GM18526 (cell line): ENCODE measurements around the gene HNRNPD.

Source experiments
- POLR2A ChIP-seq: IDR thresholded peaks from 3 replicates; pipeline ENCODE4 v1.6.1; 2011; ENCODE audit not compliant: insufficient read length; ENCODE audit errors: extremely low read depth

The HNRNPD gene, protein sequence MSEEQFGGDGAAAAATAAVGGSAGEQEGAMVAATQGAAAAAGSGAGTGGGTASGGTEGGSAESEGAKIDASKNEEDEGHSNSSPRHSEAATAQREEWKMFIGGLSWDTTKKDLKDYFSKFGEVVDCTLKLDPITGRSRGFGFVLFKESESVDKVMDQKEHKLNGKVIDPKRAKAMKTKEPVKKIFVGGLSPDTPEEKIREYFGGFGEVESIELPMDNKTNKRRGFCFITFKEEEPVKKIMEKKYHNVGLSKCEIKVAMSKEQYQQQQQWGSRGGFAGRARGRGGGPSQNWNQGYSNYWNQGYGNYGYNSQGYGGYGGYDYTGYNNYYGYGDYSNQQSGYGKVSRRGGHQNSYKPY

DNA sequence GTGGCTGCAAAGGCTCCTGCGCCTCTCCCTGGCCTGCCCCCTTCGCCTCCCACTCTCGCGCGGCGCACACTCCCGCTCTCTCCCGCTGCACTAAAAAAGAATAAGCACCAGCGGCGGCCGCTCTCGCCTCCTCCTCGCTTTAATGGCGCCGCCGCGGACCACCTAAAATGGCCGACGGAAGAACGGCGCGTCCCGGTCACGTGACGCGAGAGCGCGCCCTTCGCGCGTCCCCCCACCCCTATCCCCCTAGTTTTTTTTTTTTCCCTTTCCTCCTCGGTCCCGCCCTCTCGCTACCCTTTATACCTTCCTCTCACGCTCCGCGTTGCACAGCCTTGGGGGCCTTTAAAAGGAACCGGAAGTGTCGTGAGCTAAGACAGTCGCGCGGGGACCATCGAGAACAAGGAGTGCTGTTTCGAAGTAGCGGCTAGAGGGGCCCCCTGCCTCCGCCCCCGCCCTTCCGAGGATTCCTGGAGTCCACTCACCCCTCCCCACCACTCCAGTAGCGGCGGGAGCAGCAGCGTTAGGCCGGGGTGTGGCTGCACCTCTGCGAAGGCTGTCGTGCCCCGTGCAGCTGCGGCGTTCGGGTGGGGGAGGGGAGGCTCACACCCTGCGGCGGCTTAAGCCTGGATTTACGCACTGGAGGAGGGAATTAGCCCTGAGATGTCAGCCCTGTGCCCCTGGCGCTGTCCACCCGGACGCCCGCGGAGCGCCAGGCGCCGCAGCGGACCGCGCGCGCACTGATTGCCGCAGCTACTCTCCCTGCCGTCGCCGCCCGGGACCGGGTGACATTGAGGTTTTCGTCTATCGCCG, at the start of gene HNRNPD:
HNRNPD (minus strand) TSS at position 176 of the 810 bp plus-strand sequence. CDS start 313 bp downstream, outside the sequence.
- TF ChIP-seq POLR2A: peak; percentile 93

- no peak for TF ChIP-seq POLR2A
Measured at GRCh38 chr4:82422616-82423015, 48.8 kb upstream of the HNRNPD start.

DNA sequence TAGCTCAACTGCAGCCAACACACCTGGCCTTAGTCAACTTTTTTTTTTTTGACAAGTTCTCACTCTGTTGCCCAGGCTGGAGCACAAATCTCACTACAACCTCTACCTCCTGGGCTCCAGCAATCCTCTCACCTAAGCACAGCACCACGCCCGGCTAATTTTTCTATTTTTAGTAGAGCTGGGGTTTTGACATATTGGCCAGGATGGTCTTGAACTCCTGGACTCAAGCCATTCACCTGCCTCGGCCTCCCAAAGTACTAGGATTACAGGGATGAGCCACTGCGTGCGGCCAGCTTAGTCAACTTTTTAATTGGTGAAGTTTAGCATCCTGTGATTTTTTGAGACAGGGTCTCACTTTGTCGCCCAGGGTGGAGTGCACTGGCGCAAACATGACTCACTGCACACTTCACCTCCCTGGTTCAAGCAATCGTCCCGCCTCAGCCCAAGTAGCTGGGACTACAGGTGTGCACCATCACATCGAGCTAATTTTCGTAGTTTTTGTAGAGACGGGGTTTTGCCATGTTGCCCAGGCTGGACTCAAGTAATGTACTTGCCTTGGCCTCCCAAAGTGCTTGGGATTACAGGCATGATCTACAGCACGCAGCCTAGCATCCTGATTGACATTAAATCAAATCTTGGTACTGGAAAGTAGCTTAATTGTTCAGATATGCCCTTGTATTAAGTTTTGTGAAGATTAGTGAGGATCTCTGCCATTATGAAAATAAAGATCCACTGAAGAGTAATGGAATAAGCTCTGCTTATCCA, 48.2 kb upstream of the HNRNPD start:
- TF ChIP-seq POLR2A: no peak

GRCh38 chr4:82419451-82419850, 45.7 kb upstream of the HNRNPD start:
- TF ChIP-seq POLR2A: no peak

DNA sequence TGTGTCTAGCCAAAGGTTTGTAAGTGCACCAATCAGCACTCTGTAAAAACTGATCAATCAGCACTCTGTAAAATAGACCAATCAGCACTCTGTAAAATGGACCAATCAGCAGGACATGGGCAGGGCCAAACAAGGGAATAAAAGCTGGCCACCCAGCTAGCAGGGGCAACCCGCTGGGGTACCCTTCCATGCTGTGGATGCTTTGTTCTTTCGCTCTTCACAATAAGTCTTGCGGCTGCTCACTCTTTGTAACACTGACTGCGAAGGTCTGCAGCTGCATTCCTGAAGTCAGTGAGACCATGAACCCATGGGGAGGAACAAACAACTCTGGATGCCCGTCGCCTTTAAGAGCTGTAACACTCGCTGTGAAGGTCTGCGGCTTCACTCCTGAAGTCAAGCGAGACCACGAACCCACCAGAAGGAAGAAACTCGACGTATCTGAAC, 42.2 kb upstream of the HNRNPD start:
- no peak for TF ChIP-seq POLR2A

DNA sequence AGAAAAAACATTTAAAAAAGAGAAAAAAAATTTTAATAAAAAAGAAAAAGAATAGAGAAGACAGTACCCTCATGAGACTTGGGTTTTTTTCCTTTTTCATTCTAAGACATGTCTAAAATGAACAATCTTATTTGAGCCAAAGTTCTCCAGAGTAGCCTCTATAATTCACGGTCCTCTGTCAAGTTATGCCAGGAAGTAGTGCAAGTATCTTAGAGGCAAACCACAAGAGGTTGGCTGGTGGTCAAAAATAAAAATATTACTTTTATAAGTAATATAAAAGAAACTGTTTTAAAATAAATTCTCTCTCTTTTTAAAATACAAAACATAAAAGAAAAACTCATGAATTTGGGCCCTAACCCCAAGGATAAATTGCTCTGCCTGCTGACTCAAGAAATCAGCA, 29.9 kb upstream of the HNRNPD start:
- TF ChIP-seq POLR2A: no peak

DNA sequence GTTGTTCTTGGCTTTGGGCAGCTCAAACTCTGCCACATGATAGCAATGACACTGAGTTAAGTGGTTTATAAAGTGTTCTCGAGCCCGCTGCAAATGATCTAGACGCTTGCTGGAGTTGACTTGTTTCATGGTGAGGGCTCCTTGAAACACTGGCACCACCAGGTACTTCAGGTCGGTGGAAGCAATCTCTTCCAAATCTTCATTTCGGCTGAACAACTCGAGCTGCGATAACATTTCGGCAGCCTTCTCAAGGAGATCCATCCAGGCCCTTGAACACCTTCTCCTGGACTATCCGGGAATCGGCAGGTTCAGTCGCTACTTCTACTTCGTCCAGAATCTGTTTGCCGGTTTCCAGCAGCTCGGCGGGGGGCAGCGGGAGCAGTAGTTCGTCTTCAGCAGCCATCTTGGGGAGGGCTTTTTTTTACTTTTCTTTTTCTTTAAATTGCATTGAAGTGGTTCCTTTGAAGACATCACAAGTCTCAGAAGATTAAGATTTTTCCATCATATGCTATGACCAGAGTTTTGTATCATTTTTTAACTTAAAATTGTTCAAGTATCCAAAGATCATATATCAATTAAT, 28.5 kb upstream of the HNRNPD start:
- TF ChIP-seq POLR2A: no peak

DNA sequence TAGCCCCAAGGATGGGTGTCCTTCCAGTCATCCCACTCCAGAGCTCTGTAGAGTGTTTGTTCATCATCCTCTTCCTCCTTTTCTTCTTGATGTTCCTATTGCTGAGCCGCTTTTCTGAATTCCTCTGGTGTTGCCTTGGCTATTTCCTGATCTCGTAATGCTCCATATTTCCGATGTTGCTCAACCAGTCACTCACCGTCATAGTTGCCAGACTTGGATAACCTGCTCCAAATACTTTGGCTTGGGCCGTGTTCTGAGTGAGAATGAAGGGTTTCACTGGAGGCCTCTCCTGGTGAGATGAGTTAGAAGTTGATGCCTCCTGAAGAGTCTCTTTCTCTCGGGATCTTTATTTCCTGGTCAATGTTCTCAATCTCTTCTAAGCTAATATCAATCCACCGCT, 27.8 kb upstream of the HNRNPD start:
- TF ChIP-seq POLR2A: no peak

GRCh38 chr4:82398263-82398662, 24.5 kb upstream of the HNRNPD start:
- no peak for TF ChIP-seq POLR2A

- no peak for TF ChIP-seq POLR2A
Measured at GRCh38 chr4:82397527-82397926, 23.7 kb upstream of the HNRNPD start.

GRCh38 chr4:82394896-82395295, 21.1 kb upstream of the HNRNPD start:
- no peak for TF ChIP-seq POLR2A

DNA sequence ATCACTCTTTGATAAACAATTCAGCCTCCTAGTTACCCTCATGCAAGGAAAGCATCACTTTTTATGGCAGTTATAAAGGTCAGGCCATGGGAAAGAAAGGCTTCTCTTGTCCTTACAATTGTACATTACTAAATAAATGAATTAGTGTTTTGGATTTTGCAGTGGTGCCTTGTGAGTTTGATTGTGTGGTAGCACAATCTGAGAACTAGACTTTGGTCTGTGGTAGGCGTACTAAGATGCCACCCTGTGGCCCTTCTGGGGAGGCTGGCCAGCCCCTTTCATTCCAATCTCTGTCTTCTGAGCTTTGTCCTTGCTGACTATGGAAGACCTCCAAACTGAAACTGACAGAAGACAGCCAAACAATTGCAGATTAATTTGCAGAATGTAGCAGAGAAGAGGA, 14.6 kb upstream of the HNRNPD start:
- no peak for TF ChIP-seq POLR2A

- TF ChIP-seq POLR2A: no peak
Measured at GRCh38 chr4:82382751-82383150, 9.0 kb upstream of the HNRNPD start.

- no peak for TF ChIP-seq POLR2A
Measured at GRCh38 chr4:82381661-82382296, 8.0 kb upstream of the HNRNPD start.

- no peak for TF ChIP-seq POLR2A
Measured at GRCh38 chr4:82381235-82381634, 7.4 kb upstream of the HNRNPD start.
